ENCODE data around the gene TSPAN32. TPM values are rescaled to one million over a fixed set of nuclear protein-coding genes. Genes with fewer than 3 reads are reported as not detected.

TSPAN32 gene
- total RNA-seq, 2 experiments from 2014 or later: 0.69 to 2.0 TPM

DNA sequence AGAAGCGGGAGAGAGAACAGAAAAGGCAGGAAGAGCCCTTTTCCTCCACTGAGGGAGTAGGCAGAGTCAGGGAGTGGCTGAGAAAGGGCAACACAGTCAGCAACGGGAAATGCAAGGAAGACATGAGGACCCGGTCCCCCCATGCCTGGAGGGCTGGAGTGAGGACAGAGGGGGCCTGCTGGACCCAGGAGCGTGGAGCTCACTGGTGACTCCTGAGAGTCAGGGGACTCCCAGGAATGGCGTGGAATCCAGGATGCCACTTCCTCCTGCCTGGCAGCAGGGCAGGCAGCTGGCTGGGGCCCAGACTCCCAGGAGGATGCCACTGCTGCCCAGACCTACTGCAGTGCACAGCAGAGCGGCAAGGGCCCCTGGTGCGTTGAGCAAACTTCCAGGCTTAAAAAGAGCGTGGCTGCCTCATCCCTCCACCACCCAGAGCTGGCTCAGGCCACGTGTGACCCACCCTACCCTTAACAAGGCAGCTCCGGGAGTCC, 11.4 kb upstream of the TSPAN32 start:
- H4K20me1 ChIP-seq (ENCODE audit: insufficient read depth, low read length): no peaks in the 10 kb centered on the region

DNA sequence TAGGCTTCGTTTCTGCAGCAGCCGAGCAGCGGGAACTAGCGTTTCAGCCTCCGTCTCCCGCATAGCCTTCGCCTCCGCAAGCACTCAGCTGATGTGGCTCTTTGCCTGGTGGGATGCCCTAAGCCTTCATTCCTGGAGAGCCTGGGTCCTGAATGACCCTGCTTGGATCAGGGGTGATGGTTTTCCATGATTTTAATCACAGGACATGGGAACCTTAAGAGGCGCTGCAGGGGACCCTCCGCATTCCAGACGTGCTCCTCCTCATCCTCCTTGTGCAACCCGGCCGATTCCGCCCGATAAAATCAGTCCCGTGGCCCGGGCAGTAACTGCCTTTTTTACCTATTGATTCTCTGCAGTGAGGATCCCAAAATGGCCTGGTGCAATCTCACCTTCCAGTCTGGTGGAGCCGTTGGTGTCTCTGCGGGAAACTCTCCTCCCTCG, 8.3 kb upstream of the TSPAN32 start:
- ChIA-PET POLR2A (no interaction called here), CTCF (ENCODE audit: unreplicated experiment) (no interaction called here)
- intact Hi-C loops (cut with micrococcal nuclease; ENCODE audit: unreplicated experiment): no loop called here
- BruUV-seq (replicated peaks): no TSS peak
- Histone ChIP-seq H3K4me3 (ENCODE audit: low read depth, low read length, poor library complexity, severe bottlenecking) (no peak overlapping the region), H3K4me2 (ENCODE audit: low read length) (no peak overlapping the region), H3K9me2 (ENCODE audit: insufficient read depth, low read length) (no peaks in the 10 kb centered on the region), H3K27ac (ENCODE audit: low read depth, low read length, poor library complexity, severe bottlenecking) (no peak overlapping the region), H3K4me1 (ENCODE audit: insufficient read depth, low read length, poor library complexity, severe bottlenecking) (no peaks in the 10 kb centered on the region), H4K20me1 (ENCODE audit: insufficient read depth, low read length) (no peaks in the 10 kb centered on the region), H3K36me3 (ENCODE audit: insufficient read depth, low read length) (no peaks in the 10 kb centered on the region), H2AFZ (ENCODE audit: low read length) (no peak overlapping the region), H3K79me2 (ENCODE audit: insufficient read depth, low read depth, low read length) (no peaks in the 10 kb centered on the region), H3K9me3 (ENCODE audit: low read length) (no peaks in the 10 kb centered on the region)
- TF ChIP-seq, protein P1, sequence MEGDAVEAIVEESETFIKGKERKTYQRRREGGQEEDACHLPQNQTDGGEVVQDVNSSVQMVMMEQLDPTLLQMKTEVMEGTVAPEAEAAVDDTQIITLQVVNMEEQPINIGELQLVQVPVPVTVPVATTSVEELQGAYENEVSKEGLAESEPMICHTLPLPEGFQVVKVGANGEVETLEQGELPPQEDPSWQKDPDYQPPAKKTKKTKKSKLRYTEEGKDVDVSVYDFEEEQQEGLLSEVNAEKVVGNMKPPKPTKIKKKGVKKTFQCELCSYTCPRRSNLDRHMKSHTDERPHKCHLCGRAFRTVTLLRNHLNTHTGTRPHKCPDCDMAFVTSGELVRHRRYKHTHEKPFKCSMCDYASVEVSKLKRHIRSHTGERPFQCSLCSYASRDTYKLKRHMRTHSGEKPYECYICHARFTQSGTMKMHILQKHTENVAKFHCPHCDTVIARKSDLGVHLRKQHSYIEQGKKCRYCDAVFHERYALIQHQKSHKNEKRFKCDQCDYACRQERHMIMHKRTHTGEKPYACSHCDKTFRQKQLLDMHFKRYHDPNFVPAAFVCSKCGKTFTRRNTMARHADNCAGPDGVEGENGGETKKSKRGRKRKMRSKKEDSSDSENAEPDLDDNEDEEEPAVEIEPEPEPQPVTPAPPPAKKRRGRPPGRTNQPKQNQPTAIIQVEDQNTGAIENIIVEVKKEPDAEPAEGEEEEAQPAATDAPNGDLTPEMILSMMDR (conservative IDR thresholded peaks at IDR 0.05; ENCODE audit: low read length): no peak
- no peak for TF ChIP-seq EZH2phosphoT487 (IDR thresholded peaks at IDR 0.05; ENCODE audit: borderline replicate concordance, low read depth, low read length)
- DNase-seq (ENCODE audit: low spot score): no peak

More for the DNA sequence above, 11.4 kb upstream of the TSPAN32 start:
- no peak overlapping the region for H3K4me2 ChIP-seq (ENCODE audit: low read length)
- no peaks in the 10 kb centered on the region for H3K4me1 ChIP-seq (ENCODE audit: insufficient read depth, low read length, poor library complexity, severe bottlenecking)
- intact Hi-C loops (cut with micrococcal nuclease; ENCODE audit: unreplicated experiment): no loop called here
- no peak overlapping the region for H3K27ac ChIP-seq (ENCODE audit: low read depth, low read length, poor library complexity, severe bottlenecking)
- BruUV-seq (replicated peaks): no TSS peak
- no peaks in the 10 kb centered on the region for H3K79me2 ChIP-seq (ENCODE audit: insufficient read depth, low read depth, low read length)
- ChIA-PET CTCF (ENCODE audit: unreplicated experiment) (no interaction called here), POLR2A (no interaction called here)
- H3K9me3 ChIP-seq (ENCODE audit: low read length): no peaks in the 10 kb centered on the region
- no peaks in the 10 kb centered on the region for H3K9me2 ChIP-seq (ENCODE audit: insufficient read depth, low read length)
- DNase-seq (ENCODE audit: low spot score): no peak
- TF ChIP-seq, protein P1 (conservative IDR thresholded peaks at IDR 0.05; ENCODE audit: low read length): no peak
- no peak for TF ChIP-seq EZH2phosphoT487 (IDR thresholded peaks at IDR 0.05; ENCODE audit: borderline replicate concordance, low read depth, low read length)
- no peak overlapping the region for H3K4me3 ChIP-seq (ENCODE audit: low read depth, low read length, poor library complexity, severe bottlenecking)
- H2AFZ ChIP-seq (ENCODE audit: low read length): no peak overlapping the region
- H3K36me3 ChIP-seq (ENCODE audit: insufficient read depth, low read length): no peaks in the 10 kb centered on the region

DNA sequence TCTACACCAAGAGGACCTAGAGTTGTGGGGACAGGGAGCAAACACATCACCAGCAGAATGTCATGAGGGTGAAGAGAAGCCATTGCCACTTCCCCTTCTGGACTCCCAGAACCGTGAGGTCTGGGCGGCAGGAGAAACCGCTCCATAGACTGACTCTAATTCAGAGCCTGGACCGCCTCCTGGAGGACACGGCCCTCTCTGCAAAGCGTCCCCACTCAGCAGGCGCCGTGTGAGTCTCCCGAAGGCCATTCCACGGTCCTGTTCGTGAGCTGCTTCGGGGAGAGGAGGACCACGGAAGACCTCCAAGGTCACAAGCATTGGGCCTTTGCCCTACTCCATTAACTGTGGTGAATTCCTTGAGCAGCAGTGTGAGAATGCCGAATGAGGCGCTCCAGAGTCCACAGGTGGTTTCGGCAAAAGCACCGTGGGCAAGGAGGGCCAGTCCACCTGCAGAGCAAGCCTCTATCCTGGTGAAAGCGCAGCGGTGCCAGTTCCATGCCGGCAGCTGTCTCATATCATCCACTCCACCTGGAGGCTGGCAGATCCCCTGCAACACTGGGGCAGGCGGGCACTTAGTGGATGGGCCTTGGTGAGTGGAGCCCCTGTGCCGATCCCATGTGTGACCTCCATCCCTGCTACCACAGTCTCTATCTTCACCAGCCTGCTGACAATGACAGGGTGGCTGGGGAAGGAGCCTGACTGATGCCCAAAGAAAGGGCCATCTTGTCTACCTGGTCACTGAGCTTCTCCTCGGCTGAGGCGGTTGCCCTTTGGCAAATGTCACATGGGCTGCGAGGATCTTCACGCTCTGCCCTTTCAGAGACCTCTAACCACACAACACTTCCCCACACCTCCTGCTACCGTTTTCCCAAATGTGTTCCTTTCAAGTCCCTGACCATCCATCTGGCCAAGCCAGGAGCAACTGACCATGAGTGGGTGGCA, 7.6 kb upstream of the TSPAN32 start:
- Histone ChIP-seq H4K20me1 (ENCODE audit: insufficient read depth, low read length) (no peaks in the 10 kb centered on the region), H3K4me3 (ENCODE audit: low read depth, low read length, poor library complexity, severe bottlenecking) (no peak overlapping the region), H3K27ac (ENCODE audit: low read depth, low read length, poor library complexity, severe bottlenecking) (no peak overlapping the region), H3K9me3 (ENCODE audit: low read length) (no peaks in the 10 kb centered on the region), H3K4me1 (ENCODE audit: insufficient read depth, low read length, poor library complexity, severe bottlenecking) (no peaks in the 10 kb centered on the region), H3K4me2 (ENCODE audit: low read length) (no peak overlapping the region), H3K79me2 (ENCODE audit: insufficient read depth, low read depth, low read length) (no peaks in the 10 kb centered on the region), H2AFZ (ENCODE audit: low read length) (no peak overlapping the region), H3K9me2 (ENCODE audit: insufficient read depth, low read length) (no peaks in the 10 kb centered on the region), H3K36me3 (ENCODE audit: insufficient read depth, low read length) (no peaks in the 10 kb centered on the region)
- TF ChIP-seq, protein P1 (conservative IDR thresholded peaks at IDR 0.05; ENCODE audit: low read length): no peak
- no peak for TF ChIP-seq EZH2phosphoT487 (IDR thresholded peaks at IDR 0.05; ENCODE audit: borderline replicate concordance, low read depth, low read length)
- no TSS peak for BruUV-seq (replicated peaks)
- ChIA-PET CTCF (ENCODE audit: unreplicated experiment) (no interaction called here), POLR2A (interaction anchor here (0.5 kb wide), 1 partner anchor 87 kb away, joined by 5 read pairs; no protein-coding TSS in a partner anchor)
- DNase-seq (ENCODE audit: low spot score): no peak
- intact Hi-C loops (cut with micrococcal nuclease; ENCODE audit: unreplicated experiment): no loop called here
